HFFc6 (cell line): ENCODE data around the gene DSTN. TPM values are rescaled to one million over a fixed set of nuclear protein-coding genes. Genes with fewer than 3 reads are reported as not detected.

ENCODE experiments used
- DNase-seq: peaks from one replicate; pipeline ENCODE4 v3.0.0-alpha.2; 2018
- H3K27ac Mint-ChIP-seq: 2 replicates; pipeline ENCODE4 v1.8.0; 2020; ENCODE audit warnings: mild to moderate bottlenecking, mixed read lengths
- H3K27me3 Mint-ChIP-seq: 2 replicates; pipeline ENCODE4 v1.8.0; 2021; ENCODE audit warnings: mild to moderate bottlenecking, moderate library complexity, mixed read lengths; ENCODE audit not compliant: insufficient read depth
- H3K36me3 Mint-ChIP-seq: 2 replicates; pipeline ENCODE4 v1.8.0; 2021; ENCODE audit warnings: low read depth, mixed read lengths
- H3K4me1 Mint-ChIP-seq: 2 replicates; pipeline ENCODE4 v1.8.0; 2020; ENCODE audit warnings: low read depth, mixed read lengths
- H3K4me3 Mint-ChIP-seq: 2 replicates; pipeline ENCODE4 v1.8.0; 2020; ENCODE audit warnings: mild to moderate bottlenecking, moderate library complexity, mixed read lengths
- H3K9me3 Mint-ChIP-seq: 2 replicates; pipeline ENCODE4 v1.8.0; 2020; ENCODE audit warnings: mild to moderate bottlenecking, mixed read lengths
- CTCF ChIP-seq: fragments of 200-600 bp; sonication (generic); IDR thresholded peaks from 2 replicates; pipeline ENCODE4 v1.5.0; 2021; ENCODE audit warnings: antibody characterized with exemption, mild to moderate bottlenecking
- total RNA-seq, 6 experiments: library from RNA; stranded (reverse); fragmentation: NEBNext Ultra II Directional; extraction: Animal tissue kit (Norgen Biotek cat#: 25700); gene quantifications; 2 replicates in 1 of 6; 3 replicates in 5 of 6; pipeline ENCODE4 v1.2.3, GENCODE V29; 2021

DSTN gene
- total RNA-seq, 6 experiments from 2014 or later = 497 to 624 (median 521) TPM

DNA sequence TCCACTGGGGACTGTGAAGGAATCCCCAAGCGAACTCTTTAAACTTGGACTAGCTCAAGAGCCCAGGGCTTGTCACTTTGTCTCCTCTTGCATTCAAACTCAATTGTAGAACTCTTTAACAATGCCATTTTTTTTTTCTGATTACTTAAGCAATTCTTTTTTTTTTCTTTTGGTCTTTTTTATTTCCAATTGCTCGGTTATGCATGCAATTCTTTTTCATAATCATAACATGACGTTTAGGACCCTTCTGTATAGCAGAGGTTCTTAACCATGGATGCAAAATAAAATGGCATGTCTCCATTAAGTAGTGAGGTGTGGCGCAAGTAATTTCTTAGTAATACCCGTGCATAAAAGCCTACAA lies 38.2 kb upstream of the DSTN start:
- Mint-ChIP-seq H3K36me3 (no peaks in the 10 kb centered on the region), H3K4me3 (peak overlapping the region; percentile 90), H3K27me3 (peaks cover 3% of the 10 kb centered on the region), H3K4me1 (peaks cover 22% of the 10 kb centered on the region), H3K27ac (peak overlapping the region; percentile 82), H3K9me3 (no peaks in the 10 kb centered on the region)
- DNase-seq = no peak
- no peak for TF ChIP-seq CTCF

DNA sequence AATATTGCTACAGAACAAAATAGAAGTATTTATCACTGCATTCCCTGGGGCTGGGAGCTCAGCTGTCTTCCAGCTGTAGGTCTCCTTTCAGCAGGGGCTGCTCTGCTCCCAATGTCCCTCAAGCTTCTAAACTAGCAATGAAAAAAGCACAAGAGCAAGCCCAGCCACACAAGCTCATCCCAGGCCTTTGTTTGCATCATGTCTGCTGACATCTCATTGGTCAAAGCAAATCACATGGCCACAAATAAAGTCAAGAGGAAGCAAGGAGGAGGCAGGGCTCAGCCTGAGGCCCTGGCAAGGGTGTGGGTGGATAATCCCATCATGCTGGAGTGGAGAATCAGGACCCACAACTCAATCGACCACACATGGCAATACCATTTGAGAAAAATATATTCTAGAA lies 36.5 kb upstream of the DSTN start:
- Mint-ChIP-seq H3K4me3 (no peak overlapping the region), H3K4me1 (peaks cover 31% of the 10 kb centered on the region), H3K36me3 (no peaks in the 10 kb centered on the region), H3K27me3 (no peaks in the 10 kb centered on the region), H3K27ac (no peak overlapping the region; the same call in 1 of the 2 replicates), H3K9me3 (no peaks in the 10 kb centered on the region)
- no peak for TF ChIP-seq CTCF
- DNase-seq = peak; percentile 44

- Mint-ChIP-seq H3K27ac (no peak overlapping the region), H3K27me3 (no peaks in the 10 kb centered on the region), H3K4me3 (no peak overlapping the region), H3K4me1 (peaks cover 31% of the 10 kb centered on the region), H3K9me3 (no peaks in the 10 kb centered on the region), H3K36me3 (no peaks in the 10 kb centered on the region)
- TF ChIP-seq CTCF = no peak
- no peak for DNase-seq
These were observed 35.8 kb upstream of the DSTN start for GRCh38 chr20:17534077-17534476.

GRCh38 chr20:17536944-17537444 lies 32.9 kb upstream of the DSTN start:
- 0 out of 2 replicates have a peak overlapping the region, but pooled peaks have one; percentile 18 for H3K4me3 Mint-ChIP-seq
- H3K9me3 Mint-ChIP-seq = no peaks in the 10 kb centered on the region
- H3K27me3 Mint-ChIP-seq = peaks cover 4% of the 10 kb centered on the region; the same call in 1 of the 2 replicates
- TF ChIP-seq CTCF = peak; percentile 98
- no peaks in the 10 kb centered on the region for H3K36me3 Mint-ChIP-seq
- H3K4me1 Mint-ChIP-seq = peaks cover 33% of the 10 kb centered on the region
- H3K27ac Mint-ChIP-seq = peak overlapping the region; percentile 63; the same call in 1 of the 2 replicates
- DNase-seq = peak; percentile 75

DNA sequence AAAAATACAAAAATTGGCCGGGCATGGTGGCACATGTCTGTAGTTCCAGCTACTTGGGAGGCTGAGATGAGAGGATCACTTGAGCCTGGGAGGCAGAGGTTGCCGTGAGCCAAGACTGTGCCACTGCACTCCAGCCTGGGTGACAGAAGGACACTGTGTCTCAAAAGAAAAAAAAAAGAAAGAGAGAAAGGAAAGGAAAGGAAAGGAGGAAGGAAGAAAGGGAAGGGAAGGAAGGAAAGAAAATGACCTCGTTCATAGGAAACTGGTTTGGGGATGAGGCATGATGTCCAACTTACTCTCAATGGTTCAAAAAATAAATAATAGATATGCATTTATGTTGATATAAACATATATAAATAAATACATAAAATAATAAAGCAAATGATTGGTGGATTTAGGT lies 31.9 kb upstream of the DSTN start:
- Mint-ChIP-seq H3K4me1 (peaks cover 43% of the 10 kb centered on the region), H3K36me3 (no peaks in the 10 kb centered on the region), H3K9me3 (no peaks in the 10 kb centered on the region), H3K4me3 (no peak overlapping the region), H3K27ac (no peak overlapping the region), H3K27me3 (peaks cover 4% of the 10 kb centered on the region; the same call in 1 of the 2 replicates)
- no peak for DNase-seq
- TF ChIP-seq CTCF = no peak
